Activated CD4-positive, alpha-beta memory T cell treated with anti-CD3 and anti-CD28 coated beads, Interleukin-2, amount 10 ng/mL, durations not matched to agents 7 days and 5 days (primary cell): Measurements from ENCODE around the gene NCKIPSD. TPM values are rescaled to one million over a fixed set of nuclear protein-coding genes. Genes with fewer than 3 reads are reported as not detected.

Experiments used
- CTCF ChIA-PET: fragments of 350-600 bp; sonication (Branson Sonifier 250); formaldehyde crosslinking; loops from one replicate; lab custom pipeline; 2021; ENCODE audit warnings: antibody characterized with exemption, inconsistent platforms; lab: Charles Lee
- POLR2A ChIA-PET: fragments of 350-600 bp; sonication (Branson Sonifier 250); formaldehyde crosslinking; loops from one replicate; lab custom pipeline; 2021; ENCODE audit warnings: antibody characterized with exemption; lab: Charles Lee
- DNase-seq: peaks from one replicate; pipeline ENCODE4 v3.0.0-alpha.2; 2020
- H3K27ac Mint-ChIP-seq: one replicate; pipeline ENCODE4 v1.8.0; 2021; ENCODE audit warnings: mild to moderate bottlenecking, mixed read lengths
- H3K27me3 Mint-ChIP-seq: one replicate; pipeline ENCODE4 v1.8.0; 2021; ENCODE audit warnings: mixed read lengths
- H3K36me3 Mint-ChIP-seq: one replicate; pipeline ENCODE4 v1.8.0; 2021; ENCODE audit warnings: low read depth, mixed read lengths
- H3K4me1 Mint-ChIP-seq: one replicate; pipeline ENCODE4 v1.8.0; 2021; ENCODE audit warnings: mixed read lengths
- H3K4me3 Mint-ChIP-seq: one replicate; pipeline ENCODE4 v1.8.0; 2021; ENCODE audit warnings: mild to moderate bottlenecking, mixed read lengths
- H3K9me3 Mint-ChIP-seq: one replicate; pipeline ENCODE4 v1.8.0; 2021; ENCODE audit warnings: mixed read lengths
- total RNA-seq, 2 experiments: library from RNA; stranded (reverse); gene quantifications; one replicate each; pipeline ENCODE4 v1.2.3, GENCODE V29; 2021

Gene NCKIPSD
- total RNA-seq, 2 experiments from 2014 or later: 33.4 to 37.2 TPM

- H3K4me3 Mint-ChIP-seq: peak within 1 kb of the TSS; percentile 91
- DNase-seq: peak; percentile 96
- no peaks in the 10 kb centered on the region for H3K27me3 Mint-ChIP-seq
- no peaks in the 10 kb centered on the region for H3K9me3 Mint-ChIP-seq
- peaks cover 31% of the 10 kb centered on the region for H3K4me1 Mint-ChIP-seq
- peak within 1 kb of the TSS; percentile 87 for H3K27ac Mint-ChIP-seq
- ChIA-PET POLR2A (interaction anchor here (0.7 to 3.0 kb wide), 17 partner anchors 9 to 458 kb away, joined by 3 to 25 read pairs (median 5); partner anchors contain the start of genes CELSR3, IP6K2, PFKFB4 and QRICH1), CTCF (interaction anchor here (0.7 to 2.9 kb wide), 18 partner anchors 11 to 372 kb away, joined by 3 to 27 read pairs (median 4); partner anchors contain the start of genes CCDC51, CELSR3, NCKIPSD and PFKFB4)
- H3K36me3 Mint-ChIP-seq: peaks cover 11% of the 10 kb centered on the region
These were observed 50.3 kb downstream of the NCKIPSD start, which contains the start of gene SLC26A6 for GRCh38 chr3:48635222-48636021. Gene SLC26A6, minus strand, starts transcription at chr3:48635461. Its CDS starts 68 bp downstream, at chr3:48635393.

- Mint-ChIP-seq H3K36me3 (peaks cover 11% of the 10 kb centered on the region), H3K27ac (no peak overlapping the region), H3K4me1 (peaks cover 31% of the 10 kb centered on the region), H3K9me3 (no peaks in the 10 kb centered on the region), H3K27me3 (no peaks in the 10 kb centered on the region), H3K4me3 (peak overlapping the region; percentile 91)
- CTCF ChIA-PET: interaction anchor here (0.6 to 2.9 kb wide), 19 partner anchors 10 to 372 kb away, joined by 3 to 27 read pairs (median 4); partner anchors contain the start of genes CCDC51, CELSR3, NCKIPSD and PFKFB4
- peak; percentile 62 for DNase-seq
- POLR2A ChIA-PET: interaction anchor here (0.6 to 3.0 kb wide), 16 partner anchors 9 to 459 kb away, joined by 3 to 25 read pairs (median 7); partner anchors contain the start of genes CELSR3, IP6K2, PRKAR2A and QRICH1
These were observed 51.0 kb downstream of the NCKIPSD start for GRCh38 chr3:48634661-48635221.

- peaks cover 21% of the 10 kb centered on the region for H3K36me3 Mint-ChIP-seq
- no peak overlapping the region for H3K27ac Mint-ChIP-seq
- DNase-seq: no peak
- peaks cover 31% of the 10 kb centered on the region for H3K4me1 Mint-ChIP-seq
- no peaks in the 10 kb centered on the region for H3K9me3 Mint-ChIP-seq
- peak overlapping the region; percentile 91 for H3K4me3 Mint-ChIP-seq
- ChIA-PET CTCF (interaction anchor here (0.9 to 2.9 kb wide), 3 partner anchors 9 to 233 kb away, joined by 3 to 27 read pairs (median 8); partner anchors contain the start of gene UQCRC1), POLR2A (interaction anchor here (0.6 to 3.0 kb wide), 7 partner anchors 8 to 83 kb away, joined by 3 to 25 read pairs (median 5); partner anchors contain the start of genes CELSR3 and IP6K2)
- H3K27me3 Mint-ChIP-seq: no peaks in the 10 kb centered on the region
These were observed 52.0 kb downstream of the NCKIPSD start for GRCh38 chr3:48633743-48634142.

- peaks cover 31% of the 10 kb centered on the region for H3K4me1 Mint-ChIP-seq
- ChIA-PET CTCF (interaction anchor here (1.6 kb wide), 1 partner anchor 232 kb away, joined by 8 read pairs; no protein-coding TSS in a partner anchor), POLR2A (interaction anchor here (1.2 to 3.0 kb wide), 2 partner anchors 10 to 29 kb away, joined by 3 to 25 read pairs; partner anchors contain the start of gene CELSR3)
- no peak for DNase-seq
- peaks cover 23% of the 10 kb centered on the region for H3K36me3 Mint-ChIP-seq
- no peak overlapping the region for H3K27ac Mint-ChIP-seq
- no peaks in the 10 kb centered on the region for H3K27me3 Mint-ChIP-seq
- no peaks in the 10 kb centered on the region for H3K9me3 Mint-ChIP-seq
- H3K4me3 Mint-ChIP-seq: peak overlapping the region; percentile 91
These were observed 52.5 kb downstream of the NCKIPSD start for GRCh38 chr3:48633256-48633655.

- peaks cover 29% of the 10 kb centered on the region for H3K36me3 Mint-ChIP-seq
- no peak overlapping the region for H3K27ac Mint-ChIP-seq
- no peak for DNase-seq
- peaks cover 26% of the 10 kb centered on the region for H3K4me1 Mint-ChIP-seq
- CTCF ChIA-PET: no interaction called here
- no peak overlapping the region for H3K4me3 Mint-ChIP-seq
- H3K9me3 Mint-ChIP-seq: no peaks in the 10 kb centered on the region
- POLR2A ChIA-PET: no interaction called here
- H3K27me3 Mint-ChIP-seq: no peaks in the 10 kb centered on the region
These were observed 53.9 kb downstream of the NCKIPSD start for GRCh38 chr3:48631516-48632448.

- DNase-seq: no peak
- ChIA-PET CTCF (no interaction called here), POLR2A (no interaction called here)
- Mint-ChIP-seq H3K27me3 (no peaks in the 10 kb centered on the region), H3K4me1 (peaks cover 19% of the 10 kb centered on the region), H3K27ac (no peak overlapping the region), H3K36me3 (peaks cover 34% of the 10 kb centered on the region), H3K4me3 (no peak overlapping the region), H3K9me3 (no peaks in the 10 kb centered on the region)
These were observed 54.9 kb downstream of the NCKIPSD start for GRCh38 chr3:48630833-48631232.

GRCh38 chr3:48630407-48630806 lies 55.3 kb downstream of the NCKIPSD start:
- H3K27me3 Mint-ChIP-seq: no peaks in the 10 kb centered on the region
- H3K4me1 Mint-ChIP-seq: peaks cover 18% of the 10 kb centered on the region
- ChIA-PET CTCF (no interaction called here), POLR2A (no interaction called here)
- no peak for DNase-seq
- no peak overlapping the region for H3K4me3 Mint-ChIP-seq
- no peaks in the 10 kb centered on the region for H3K9me3 Mint-ChIP-seq
- H3K27ac Mint-ChIP-seq: no peak overlapping the region
- peaks cover 36% of the 10 kb centered on the region for H3K36me3 Mint-ChIP-seq

GRCh38 chr3:48629894-48630293 lies 55.8 kb downstream of the NCKIPSD start:
- no peak overlapping the region for H3K27ac Mint-ChIP-seq

GRCh38 chr3:48628277-48629017 lies 57.3 kb downstream of the NCKIPSD start:
- no peaks in the 10 kb centered on the region for H3K27me3 Mint-ChIP-seq
- no peaks in the 10 kb centered on the region for H3K9me3 Mint-ChIP-seq
- no peak for DNase-seq
- no peak overlapping the region for H3K4me3 Mint-ChIP-seq
- no peak overlapping the region for H3K27ac Mint-ChIP-seq
- peaks cover 17% of the 10 kb centered on the region for H3K4me1 Mint-ChIP-seq
- ChIA-PET CTCF (no interaction called here), POLR2A (no interaction called here)
- H3K36me3 Mint-ChIP-seq: peaks cover 41% of the 10 kb centered on the region

More at GRCh38 chr3:48629894-48630293, 55.8 kb downstream of the NCKIPSD start:
- ChIA-PET CTCF (no interaction called here), POLR2A (no interaction called here)
- DNase-seq: no peak
- no peaks in the 10 kb centered on the region for H3K27me3 Mint-ChIP-seq
- peaks cover 21% of the 10 kb centered on the region for H3K4me1 Mint-ChIP-seq
- no peaks in the 10 kb centered on the region for H3K9me3 Mint-ChIP-seq
- H3K4me3 Mint-ChIP-seq: no peak overlapping the region
- peaks cover 38% of the 10 kb centered on the region for H3K36me3 Mint-ChIP-seq

- peaks cover 38% of the 10 kb centered on the region for H3K36me3 Mint-ChIP-seq
- H3K9me3 Mint-ChIP-seq: no peaks in the 10 kb centered on the region
- CTCF ChIA-PET: no interaction called here
- POLR2A ChIA-PET: interaction anchor here (2.4 kb wide), 1 partner anchor 9 kb away, joined by 13 read pairs; the partner anchor contains the start of gene SLC26A6
- DNase-seq: no peak
- no peak overlapping the region for H3K4me3 Mint-ChIP-seq
- peaks cover 11% of the 10 kb centered on the region for H3K4me1 Mint-ChIP-seq
- no peak overlapping the region for H3K27ac Mint-ChIP-seq
- no peaks in the 10 kb centered on the region for H3K27me3 Mint-ChIP-seq
These were observed 60.1 kb downstream of the NCKIPSD start for GRCh38 chr3:48625600-48625999.

- Mint-ChIP-seq H3K27me3 (no peaks in the 10 kb centered on the region), H3K4me1 (peaks cover 11% of the 10 kb centered on the region), H3K27ac (no peak overlapping the region), H3K4me3 (no peak overlapping the region), H3K36me3 (peaks cover 44% of the 10 kb centered on the region), H3K9me3 (no peaks in the 10 kb centered on the region)
- POLR2A ChIA-PET: interaction anchor here (2.4 kb wide), 1 partner anchor 10 kb away, joined by 13 read pairs; the partner anchor contains the start of gene SLC26A6
- no peak for DNase-seq
- CTCF ChIA-PET: interaction anchor here (0.6 to 1.1 kb wide), 2 partner anchors 9 to 11 kb away, joined by 3 to 4 read pairs; partner anchors contain the start of gene SLC26A6
These were observed 60.9 kb downstream of the NCKIPSD start for GRCh38 chr3:48624767-48625166.
